Heart right ventricle (tissue), 16 donors: Measurements from ENCODE around the gene GPRC5A. TPM values are rescaled to one million over a fixed set of nuclear protein-coding genes. Genes with fewer than 3 reads are reported as not detected.

Experiments
- ATAC-seq, 8 donors: fragments of 200-7000 bp; cut with Tn5 transposase; one replicate each; pipeline ENCODE4 v1.9.1; 2020; ENCODE audit warnings: mild to moderate bottlenecking in 8 of 8, moderate library complexity in 8 of 8, moderate number of reproducible peaks in 1 of 8
- DNase-seq, 2 donors: peaks; one replicate each; pipeline ENCODE4 v3.0.0-alpha.2; 2020
- H3K27ac ChIP-seq, 10 donors: fragments of 200-600 bp; sonication (generic) in 2 of 10; one replicate each; pipeline versions ENCODE4 v1.5.0 to v1.8.0; 2020 to 2022; ENCODE audit warnings: mild to moderate bottlenecking in 3 of 10
- H3K27me3 ChIP-seq, 7 donors: fragments of 200-600 bp; one replicate each; pipeline ENCODE4 v1.8.0; 2021 to 2022; ENCODE audit warnings: mild to moderate bottlenecking in 2 of 7
- H3K36me3 ChIP-seq, 9 donors: fragments of 200-600 bp; sonication (generic) in 1 of 9; one replicate each; pipeline versions ENCODE4 v1.5.0 to v1.8.0; 2020 to 2022; ENCODE audit warnings: mild to moderate bottlenecking in 2 of 9
- H3K4me1 ChIP-seq, 9 donors: fragments of 200-600 bp; sonication (generic) in 1 of 9; one replicate each; pipeline versions ENCODE4 v1.5.0 to v1.8.0; 2020 to 2022; ENCODE audit warnings: mild to moderate bottlenecking in 4 of 9
- H3K4me3 ChIP-seq, 10 donors: fragments of 200-600 bp; sonication (generic) in 2 of 10; one replicate each; pipeline versions ENCODE4 v1.5.0 to v1.8.0; 2020 to 2022; ENCODE audit warnings: mild to moderate bottlenecking in 7 of 10, moderate library complexity in 2 of 10
- H3K9me3 ChIP-seq, 11 donors: fragments of 200-600 bp in 10 of 11; sonication (generic) in 2 of 11; one replicate each; pipeline versions ENCODE4 v1.5.0 to v1.8.0; 2013 to 2022; ENCODE audit warnings: mild to moderate bottlenecking in 2 of 11, control low read depth in 1 of 11, moderate library complexity in 1 of 11
- WGBS, 2 donors: extraction: QIAGEN DNeasy Blood & Tissue Kit; methylation state at CpG; one replicate each; pipeline ENCODE4 v1.1.7; 2013; ENCODE audit warnings: inconsistent platforms in 1 of 2; 5-methylcytosine and 5-hydroxymethylcytosine counted together
- intact Hi-C, 10 donors: fragments of 100-400 bp; cut with DNase I; formaldehyde crosslinking; loops; one replicate each; pipeline versions ENCODE4 v1.11.1 to v1.14.2; 2022
- polyA plus RNA-seq, 2 donors: library from polyadenylated mRNA; stranded (reverse); fragments of 200-250 nt; gene quantifications; one replicate each; pipeline ENCODE4 v1.2.3, GENCODE V29; 2013
- total RNA-seq, 10 donors: library from RNA; stranded (reverse); fragmentation: NEBNext Ultra II Directional in 3 of 10; extraction: Animal tissue kit (Norgen Biotek cat#: 25700) in 3 of 10; gene quantifications; one replicate each; pipeline versions ENCODE4 v1.2.1 to v1.2.4, GENCODE V29; 2021 to 2023
- TF ChIP-seq, protein P1 (sequence below), 9 donors: fragments of 200-600 bp; sonication (generic) in 2 of 9; IDR thresholded peaks; one replicate each; pipeline versions ENCODE4 v1.5.0 to v1.8.0; 2021 to 2022; ENCODE audit warnings: antibody characterized with exemption in 9 of 9, mild to moderate bottlenecking in 5 of 9, moderate library complexity in 1 of 9
- donor health status: Arrhythmogenic right ventricular cardiomyopathy.
- donor health status: ischemic (EF 13 %, LVEDD 7.1; RV severe dilation, severe dysfunction).
- donor health status: healthy with polysubstance abuse.
- donor health status: DM: no; HTN: yes; CAD: no.
- donor health status: DM: no; HTN: no; CAD: no.
- donor health status: ischemic (EF 25% LVEDD 6.9; RV normal size, moderate dysfunction).
- donor health status: ischemic (EF 25% LVEDD 5.7; RV mildly dilated, moderate dysfunction).
- donor health status: healthy.
- donor health status: DM: yes; HTN: yes; CAD: no.
- donor health status: Ischemic cardiomyopathy.
- donor health status: ischemic (EF 35%, LVEDD 5.7; RV mildly dilated, moderate dysfunction).
- donor health status: nonischemic (EF 11% LVEDD 7.7; RV severe dilation, severe dysfunction).
- donor health status: DM: yes; HTN: yes; CAD: no.
- donor health status: PGD.
- donor health status: ischemic (EF 29% LVEDD 5.4; RV normal size, mild dysfunction).
- donor health status: nonischemic (EF 23%, LVEDD 6.1; RV moderate dilation, normal function).

Gene GPRC5A
- total and polyA plus RNA-seq, 12 donors, result 0.26 to 4.5 (median 0.88) TPM

GRCh38 chr12:12898911-12899511 is 7.6 kb downstream of the GPRC5A start:
- H3K27me3 ChIP-seq, result peaks cover 0 to 21% (median 2%) of the 10 kb centered on the region in 7 donors
- H3K9me3 ChIP-seq, result no peaks in the 10 kb centered on the region
- no peaks in the 10 kb centered on the region for H3K36me3 ChIP-seq
- TF ChIP-seq, protein P1, sequence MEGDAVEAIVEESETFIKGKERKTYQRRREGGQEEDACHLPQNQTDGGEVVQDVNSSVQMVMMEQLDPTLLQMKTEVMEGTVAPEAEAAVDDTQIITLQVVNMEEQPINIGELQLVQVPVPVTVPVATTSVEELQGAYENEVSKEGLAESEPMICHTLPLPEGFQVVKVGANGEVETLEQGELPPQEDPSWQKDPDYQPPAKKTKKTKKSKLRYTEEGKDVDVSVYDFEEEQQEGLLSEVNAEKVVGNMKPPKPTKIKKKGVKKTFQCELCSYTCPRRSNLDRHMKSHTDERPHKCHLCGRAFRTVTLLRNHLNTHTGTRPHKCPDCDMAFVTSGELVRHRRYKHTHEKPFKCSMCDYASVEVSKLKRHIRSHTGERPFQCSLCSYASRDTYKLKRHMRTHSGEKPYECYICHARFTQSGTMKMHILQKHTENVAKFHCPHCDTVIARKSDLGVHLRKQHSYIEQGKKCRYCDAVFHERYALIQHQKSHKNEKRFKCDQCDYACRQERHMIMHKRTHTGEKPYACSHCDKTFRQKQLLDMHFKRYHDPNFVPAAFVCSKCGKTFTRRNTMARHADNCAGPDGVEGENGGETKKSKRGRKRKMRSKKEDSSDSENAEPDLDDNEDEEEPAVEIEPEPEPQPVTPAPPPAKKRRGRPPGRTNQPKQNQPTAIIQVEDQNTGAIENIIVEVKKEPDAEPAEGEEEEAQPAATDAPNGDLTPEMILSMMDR (IDR thresholded peaks at IDR 0.05), result no peak
- WGBS, 2 donors, result 93 to 98% methylated on average over 8 of the region's 8 CpGs
- H3K4me3 ChIP-seq, result no peak overlapping the region
- peaks cover 0 to 25% (median 0%) of the 10 kb centered on the region in 9 donors for H3K4me1 ChIP-seq
- intact Hi-C loops, result no loop called here
- peak overlapping the region in 3 of 10 donors; percentile 5 to 40 (median 37) for H3K27ac ChIP-seq
- ATAC-seq (no peak), DNase-seq (no peak)

DNA sequence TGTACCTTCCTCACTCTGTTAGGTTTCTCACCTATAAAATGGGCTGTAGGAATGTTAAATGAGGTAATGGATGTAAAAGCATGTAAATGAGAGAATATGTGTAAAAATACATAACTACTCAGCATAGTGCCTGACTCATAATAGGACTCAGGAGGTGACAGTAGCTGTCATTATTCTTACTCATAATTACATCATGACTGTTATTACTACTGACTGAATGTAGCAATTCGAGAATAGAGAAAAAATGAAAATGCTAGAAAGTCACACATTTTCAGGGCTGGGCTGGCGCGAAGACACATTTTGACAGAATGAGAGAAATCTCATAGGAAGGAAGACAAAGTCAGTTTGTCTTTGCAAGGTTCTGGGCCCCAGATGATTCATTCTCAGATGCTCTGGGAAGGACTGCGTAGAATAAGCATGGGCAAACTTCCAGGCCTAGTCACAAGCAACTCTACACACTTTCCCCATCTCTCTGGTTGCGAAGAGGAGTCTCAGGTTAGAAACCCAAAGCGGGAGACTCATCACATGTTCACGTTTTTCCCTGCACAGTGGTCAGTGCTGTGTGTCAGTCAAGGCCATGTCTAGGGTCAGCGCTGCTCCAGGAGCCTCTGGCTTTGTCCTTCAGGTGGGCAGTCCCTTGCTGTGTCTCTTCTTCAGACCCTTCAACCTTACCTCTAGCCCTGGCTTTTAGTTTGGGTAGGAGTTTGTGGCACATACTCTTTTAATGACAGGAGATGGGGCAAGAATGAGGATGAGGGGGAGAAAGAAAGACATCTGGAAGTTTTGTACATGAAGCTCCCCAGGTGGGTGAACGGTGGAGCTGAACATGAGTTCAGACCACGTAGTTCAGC is 8.4 kb downstream of the GPRC5A start:
- Histone ChIP-seq H3K4me1 (peaks cover 0 to 25% (median 0%) of the 10 kb centered on the region in 9 donors), H3K27ac (peak overlapping the region in 7 of 10 donors; percentile 9 to 67 (median 48))

DNA sequence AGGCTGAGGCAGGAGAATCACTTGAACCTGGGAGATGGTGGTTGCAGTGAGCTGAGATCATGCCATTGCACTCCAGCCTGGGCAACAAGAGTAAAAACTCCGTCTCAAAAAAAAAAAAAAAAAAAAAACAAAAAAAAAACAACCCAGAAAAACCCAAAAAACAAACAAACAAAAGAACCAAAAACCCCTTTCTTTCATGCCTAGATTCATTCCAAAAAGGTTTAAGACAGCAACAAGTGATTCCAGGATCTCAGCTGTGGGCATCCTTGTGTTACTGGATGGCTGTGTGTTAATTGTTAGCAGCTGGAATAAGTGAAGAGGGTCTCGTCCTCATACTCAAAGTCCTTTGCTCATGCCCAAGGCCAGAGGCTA is 9.4 kb downstream of the GPRC5A start:
- H3K4me3 ChIP-seq, result no peak overlapping the region
- 81 to 88% methylated on average over 2 of the region's 2 CpGs for WGBS, 2 donors
- no peak for DNase-seq

More for the DNA sequence above, 8.4 kb downstream of the GPRC5A start:
- peak in 4 of 8 donors; percentile 25 to 68 (median 38) for ATAC-seq
- Histone ChIP-seq H3K9me3 (no peaks in the 10 kb centered on the region), H3K4me3 (no peak overlapping the region), H3K27me3 (peaks cover 0 to 14% (median 0%) of the 10 kb centered on the region in 7 donors), H3K36me3 (no peaks in the 10 kb centered on the region)
- TF ChIP-seq, protein P1 (IDR thresholded peaks at IDR 0.05), result no peak
- WGBS, 2 donors, result 81 to 84% methylated on average over 10 of the region's 10 CpGs
- intact Hi-C loops, result loop anchor here in 1 of 10 donors (10.0 kb wide), 1 partner anchor 65 kb away; no protein-coding TSS in a partner anchor
- no peak for DNase-seq

More for the DNA sequence above, 9.4 kb downstream of the GPRC5A start:
- Histone ChIP-seq H3K36me3 (no peaks in the 10 kb centered on the region), H3K27me3 (peaks cover 0 to 14% (median 0%) of the 10 kb centered on the region in 7 donors), H3K9me3 (no peaks in the 10 kb centered on the region), H3K4me1 (peaks cover 0 to 25% (median 0%) of the 10 kb centered on the region in 9 donors), H3K27ac (peak overlapping the region in 5 of 10 donors; percentile 12 to 71 (median 63))
- TF ChIP-seq, protein P1 (IDR thresholded peaks at IDR 0.05), result no peak
- ATAC-seq, result no peak
- intact Hi-C loops, result loop anchor here in 1 of 10 donors (10.0 kb wide), 1 partner anchor 66 kb away; no protein-coding TSS in a partner anchor
